Right atrium auricular region (tissue), 2 donors: ENCODE data around the gene COL9A3. TPM values are rescaled to one million over a fixed set of nuclear protein-coding genes. Genes with fewer than 3 reads are reported as not detected.

ENCODE experiments used
- DNase-seq: peaks from one replicate; pipeline ENCODE4 v3.0.0-alpha.2; 2019; ENCODE audit warnings: low spot score
- H3K27ac ChIP-seq, 2 donors: fragments of 200-600 bp; sonication (generic); 1 replicate in 1 of 2; 2 replicates in 1 of 2; pipeline ENCODE4 v1.5.1; 2016 to 2019
- H3K27me3 ChIP-seq, 2 donors: fragments of 200-600 bp; sonication (generic); one replicate each; pipeline versions ENCODE4 v1.5.1 to v1.6.0; 2017 to 2019
- H3K36me3 ChIP-seq: fragments of 200-600 bp; sonication (generic); one replicate; pipeline ENCODE4 v1.5.1; 2016
- H3K4me1 ChIP-seq, 2 donors: fragments of 200-600 bp; sonication (generic); one replicate each; pipeline versions ENCODE4 v1.5.1 to v1.6.0; 2017 to 2019
- H3K4me3 ChIP-seq, 2 donors: fragments of 200-600 bp; sonication (generic); 1 replicate in 1 of 2; 2 replicates in 1 of 2; pipeline ENCODE4 v1.5.1; 2017 to 2019; ENCODE audit warnings: mild to moderate bottlenecking in 1 of 2, moderate library complexity in 1 of 2
- H3K9me3 ChIP-seq, 2 donors: fragments of 200-600 bp; sonication (generic); one replicate each; pipeline ENCODE4 v1.5.1; 2019
- total RNA-seq, 2 donors: library from RNA; depleted of rRNA; stranded (reverse); fragments of >200 nt; gene quantifications; one replicate each; pipeline ENCODE4 v1.1.0, GENCODE V29; 2016
- TF ChIP-seq, protein P1 (sequence below), 2 donors: fragments of 200-600 bp; sonication (generic); IDR thresholded peaks; one replicate each; pipeline ENCODE4 v1.5.1; 2019; ENCODE audit warnings: antibody characterized with exemption in 2 of 2

COL9A3 gene
- total RNA-seq, 2 donors from 2014 or later, result 4.2 to 5.7 TPM

DNA sequence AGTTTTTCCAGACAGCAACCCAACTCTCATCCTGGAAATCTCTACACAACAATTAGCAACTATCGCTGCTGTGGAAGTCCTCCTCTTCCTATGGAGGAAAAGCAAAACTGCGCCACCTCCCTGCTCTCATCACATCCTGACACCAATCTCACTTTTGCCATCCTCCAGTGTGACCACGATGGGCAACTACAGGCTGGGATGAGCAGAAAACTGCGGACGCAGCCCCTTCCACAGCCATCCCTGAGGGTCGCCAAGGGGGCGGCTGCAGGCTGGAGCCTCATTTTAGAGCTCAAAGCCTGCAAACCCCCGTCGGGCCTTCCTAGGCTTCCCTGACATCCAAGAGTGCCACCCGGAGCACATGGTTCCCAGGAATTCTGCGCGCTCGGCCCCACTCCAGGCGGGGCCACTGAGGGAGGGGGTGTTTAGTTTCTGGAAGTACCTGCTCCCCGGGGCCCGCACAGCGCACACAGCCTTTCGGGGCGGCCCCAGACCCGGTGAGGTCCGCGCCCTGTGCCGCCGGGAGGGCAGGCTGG, 43.6 kb downstream of the COL9A3 start:
- DNase-seq, result no peak
- TF ChIP-seq, protein P1, sequence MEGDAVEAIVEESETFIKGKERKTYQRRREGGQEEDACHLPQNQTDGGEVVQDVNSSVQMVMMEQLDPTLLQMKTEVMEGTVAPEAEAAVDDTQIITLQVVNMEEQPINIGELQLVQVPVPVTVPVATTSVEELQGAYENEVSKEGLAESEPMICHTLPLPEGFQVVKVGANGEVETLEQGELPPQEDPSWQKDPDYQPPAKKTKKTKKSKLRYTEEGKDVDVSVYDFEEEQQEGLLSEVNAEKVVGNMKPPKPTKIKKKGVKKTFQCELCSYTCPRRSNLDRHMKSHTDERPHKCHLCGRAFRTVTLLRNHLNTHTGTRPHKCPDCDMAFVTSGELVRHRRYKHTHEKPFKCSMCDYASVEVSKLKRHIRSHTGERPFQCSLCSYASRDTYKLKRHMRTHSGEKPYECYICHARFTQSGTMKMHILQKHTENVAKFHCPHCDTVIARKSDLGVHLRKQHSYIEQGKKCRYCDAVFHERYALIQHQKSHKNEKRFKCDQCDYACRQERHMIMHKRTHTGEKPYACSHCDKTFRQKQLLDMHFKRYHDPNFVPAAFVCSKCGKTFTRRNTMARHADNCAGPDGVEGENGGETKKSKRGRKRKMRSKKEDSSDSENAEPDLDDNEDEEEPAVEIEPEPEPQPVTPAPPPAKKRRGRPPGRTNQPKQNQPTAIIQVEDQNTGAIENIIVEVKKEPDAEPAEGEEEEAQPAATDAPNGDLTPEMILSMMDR (IDR thresholded peaks at IDR 0.05), result no peak
- Histone ChIP-seq H3K27me3 (no peaks in the 10 kb centered on the region), H3K4me1 (peaks cover 0 to 12% of the 10 kb centered on the region in 2 donors), H3K9me3 (no peaks in the 10 kb centered on the region), H3K36me3 (peaks cover 7% of the 10 kb centered on the region), H3K27ac (no peak overlapping the region), H3K4me3 (peak overlapping the region; percentile 19 to 45)

DNA sequence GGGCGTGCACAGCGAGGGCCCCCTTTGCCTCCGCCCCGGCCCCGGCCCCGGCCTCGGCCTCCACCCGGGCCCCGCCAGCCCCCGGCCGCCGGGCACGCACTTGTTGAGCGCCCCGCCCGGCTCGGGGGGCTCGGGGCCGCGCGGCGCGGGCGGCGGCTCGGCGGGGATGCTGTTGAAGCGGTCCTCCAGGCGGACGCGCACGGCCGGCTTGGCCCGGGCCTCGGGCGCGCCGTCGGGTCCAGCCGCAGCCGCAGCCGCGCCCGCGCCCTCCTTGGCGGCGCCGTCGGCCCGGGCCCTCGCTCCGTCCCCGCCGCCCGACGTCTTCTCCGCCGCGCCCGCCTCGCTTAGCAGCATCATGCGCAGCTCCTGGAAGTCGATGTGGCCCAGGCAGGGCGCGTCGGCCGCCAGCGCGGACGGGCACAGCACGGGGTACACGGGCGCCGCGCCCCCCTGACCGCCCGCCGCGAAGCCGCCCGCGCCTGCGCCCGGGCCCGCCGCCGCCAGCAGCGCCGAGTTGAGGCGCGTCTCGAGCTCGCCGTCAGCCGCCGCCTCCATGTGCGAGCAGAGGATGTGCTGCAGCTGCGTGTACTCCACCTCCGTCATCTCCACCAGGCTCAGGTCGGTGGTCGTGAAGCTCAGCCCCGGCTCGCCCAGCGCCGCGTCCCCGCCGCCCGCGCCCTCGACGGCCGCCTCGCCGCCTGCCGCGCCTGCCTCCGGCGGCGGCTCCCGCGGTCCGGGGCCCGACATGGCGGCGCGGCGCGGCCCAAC, 44.3 kb downstream of the COL9A3 start:
- no peak for DNase-seq
- TF ChIP-seq, protein P1 (IDR thresholded peaks at IDR 0.05), result no peak
- Histone ChIP-seq H3K4me1 (peaks cover 0 to 12% of the 10 kb centered on the region in 2 donors), H3K36me3 (peaks cover 7% of the 10 kb centered on the region), H3K4me3 (peak overlapping the region; percentile 35 to 46), H3K9me3 (no peaks in the 10 kb centered on the region), H3K27me3 (no peaks in the 10 kb centered on the region), H3K27ac (no peak overlapping the region)

DNA sequence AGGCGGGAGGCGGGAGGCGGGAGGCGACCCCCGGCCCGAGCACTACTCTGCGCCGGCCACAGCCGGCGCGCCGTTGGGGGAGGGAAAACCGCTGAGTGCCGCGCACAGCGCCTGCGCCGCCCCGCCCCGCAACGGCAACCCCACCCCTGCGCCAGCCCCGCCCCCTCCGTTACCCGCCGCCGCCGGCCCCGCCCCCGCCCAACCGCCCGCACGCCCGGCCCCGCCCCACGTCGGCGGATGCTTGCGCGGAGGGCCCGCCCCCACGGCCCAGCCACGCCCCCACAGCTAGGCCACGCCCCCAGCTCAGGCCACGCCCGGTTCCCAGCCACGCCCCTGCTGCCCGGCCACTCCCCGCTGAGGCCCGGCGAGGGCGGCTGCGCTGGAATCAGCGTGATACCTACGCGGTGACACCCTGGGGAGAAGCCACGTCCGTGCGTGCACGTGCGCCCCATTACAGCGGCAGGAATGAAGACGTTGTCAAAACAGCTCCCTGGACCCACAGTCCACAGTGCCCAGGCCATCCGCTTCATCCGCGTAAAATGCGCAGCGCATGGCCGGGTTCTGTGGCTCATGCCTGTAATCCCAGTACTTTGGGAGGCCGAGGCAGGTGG, 45.0 kb downstream of the COL9A3 start, which contains the start of gene TCFL5:
Gene TCFL5, minus strand, starts transcription at position 97 of the 611 bp plus-strand sequence. CDS start 152 bp downstream, outside the sequence.
- peaks cover 0 to 12% of the 10 kb centered on the region in 2 donors for H3K4me1 ChIP-seq
- H3K9me3 ChIP-seq, result no peaks in the 10 kb centered on the region
- peaks cover 5% of the 10 kb centered on the region for H3K36me3 ChIP-seq
- peak; percentile 88 for DNase-seq
- H3K27ac ChIP-seq, result peak within 1 kb of the TSS; percentile 35 to 69
- H3K27me3 ChIP-seq, result no peaks in the 10 kb centered on the region
- TF ChIP-seq, protein P1 (IDR thresholded peaks at IDR 0.05), result no peak
- peak within 1 kb of the TSS; percentile 35 to 46 for H3K4me3 ChIP-seq

DNA sequence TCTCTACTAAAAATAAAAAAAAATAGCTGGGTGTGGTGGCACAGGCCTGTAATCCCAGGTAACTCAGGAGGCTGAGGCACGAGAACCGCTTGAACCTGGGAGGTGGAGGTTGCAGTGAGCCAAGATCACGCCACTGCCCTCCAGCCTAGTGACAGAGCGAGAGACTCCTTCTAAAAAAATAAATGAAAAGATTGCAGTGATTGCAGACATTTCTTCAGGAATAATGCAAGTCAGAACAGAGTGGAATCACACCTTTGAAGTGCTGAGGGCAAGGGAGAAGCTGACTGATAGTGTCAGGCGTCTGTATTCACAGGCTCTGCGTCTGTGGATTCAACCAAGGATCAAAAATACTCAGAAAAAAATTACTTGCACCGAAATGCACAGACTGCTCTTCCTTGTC, 47.4 kb downstream of the COL9A3 start:
- no peak for DNase-seq

DNA sequence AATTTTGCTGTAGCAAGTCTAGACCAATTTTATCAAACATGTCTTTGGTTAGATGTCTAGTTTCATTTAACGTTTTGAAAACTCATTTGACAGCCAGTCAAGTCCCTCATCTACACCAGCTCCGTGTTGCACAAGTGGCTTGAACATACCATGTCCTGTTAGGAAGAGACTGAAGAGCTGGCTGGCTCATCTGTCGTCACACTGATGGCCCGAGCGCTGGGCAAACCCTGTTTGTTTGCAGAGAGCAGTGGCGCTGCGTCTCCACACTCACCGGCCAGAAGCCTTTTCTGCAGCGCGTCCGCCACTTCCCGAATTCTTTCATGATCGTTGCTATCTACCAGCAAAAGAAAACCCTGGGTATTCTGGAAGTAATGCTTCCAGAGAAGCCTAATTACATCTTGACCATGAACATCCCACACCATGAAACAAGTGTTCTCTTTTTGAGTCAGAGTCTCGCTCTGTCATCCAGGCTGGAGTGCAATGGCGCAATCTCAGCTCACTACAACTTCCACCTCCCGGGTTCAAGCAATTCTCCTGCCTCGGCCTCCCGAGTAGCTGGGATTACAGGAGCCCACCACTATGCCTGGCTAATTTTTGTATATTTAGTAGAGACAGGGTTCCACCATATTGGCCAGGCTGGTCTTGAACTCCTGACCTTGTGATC, 55.5 kb downstream of the COL9A3 start:
- Histone ChIP-seq H3K27me3 (no peaks in the 10 kb centered on the region), H3K4me1 (peaks cover 0 to 19% of the 10 kb centered on the region in 2 donors), H3K27ac (no peak overlapping the region), H3K4me3 (no peak overlapping the region), H3K36me3 (no peaks in the 10 kb centered on the region), H3K9me3 (no peaks in the 10 kb centered on the region)
- DNase-seq, result no peak
- TF ChIP-seq, protein P1 (IDR thresholded peaks at IDR 0.05), result no peak

More for the DNA sequence above, 47.4 kb downstream of the COL9A3 start:
- TF ChIP-seq, protein P1 (IDR thresholded peaks at IDR 0.05), result no peak
- no peaks in the 10 kb centered on the region for H3K9me3 ChIP-seq
- no peak overlapping the region for H3K27ac ChIP-seq
- peaks cover 0 to 12% of the 10 kb centered on the region in 2 donors for H3K4me1 ChIP-seq
- H3K36me3 ChIP-seq, result no peaks in the 10 kb centered on the region
- H3K27me3 ChIP-seq, result no peaks in the 10 kb centered on the region
- H3K4me3 ChIP-seq, result no peak overlapping the region
